GM21786 (cell line): ENCODE results near the gene DLL4.

Experiments
- ATAC-seq: cut with Tn5 transposase; IDR thresholded peaks from one replicate; pipeline ENCODE4 v1.9.1; 2021; ENCODE audit not compliant: unreplicated experiment

Gene DLL4

DNA sequence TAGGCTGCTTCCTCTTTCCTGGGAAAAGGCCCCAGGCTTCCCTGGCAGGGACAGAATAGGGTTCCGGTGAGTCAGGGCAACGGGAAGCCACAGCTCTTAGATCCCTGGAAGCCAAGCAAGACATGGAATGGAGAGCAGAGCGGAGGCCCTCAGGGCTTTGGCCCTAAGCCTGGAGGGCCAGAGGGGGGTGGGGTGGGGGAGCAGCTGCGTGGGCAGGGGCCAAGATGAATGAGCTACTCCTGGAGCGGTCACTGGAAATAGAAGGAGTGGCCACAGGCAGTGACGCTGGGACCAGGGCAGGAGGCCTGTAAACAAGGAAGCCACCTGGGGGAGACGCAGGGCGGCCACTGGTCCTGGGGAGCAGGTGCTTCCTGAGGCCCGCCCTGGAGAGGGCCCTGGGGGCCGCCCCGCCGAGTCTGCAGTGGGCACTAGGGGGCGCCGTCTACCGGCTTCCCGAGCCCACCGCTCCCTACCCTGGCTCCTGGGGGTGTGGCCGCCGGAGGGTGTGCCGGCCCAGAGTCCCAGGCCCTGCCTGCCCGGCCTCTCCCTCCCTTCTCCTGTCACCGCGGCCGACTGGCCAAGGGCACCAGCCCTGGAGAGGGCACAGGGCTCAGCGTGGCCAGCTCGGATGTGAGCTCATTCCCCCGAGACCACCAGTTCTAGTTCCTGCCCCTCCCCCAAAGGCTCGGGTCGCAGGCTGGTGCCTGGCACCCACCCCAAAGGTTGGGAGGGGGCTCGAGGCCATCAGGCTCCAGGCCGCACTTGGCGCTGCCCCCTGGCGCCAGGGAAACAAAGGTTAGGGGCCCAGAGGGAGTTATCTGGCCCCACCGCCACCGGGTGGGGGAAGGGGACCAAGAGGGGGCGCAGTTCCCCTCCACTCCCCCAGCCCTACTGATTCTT lies 22.8 kb upstream of the DLL4 start:
- peak; percentile 76 for ATAC-seq

- no peak for ATAC-seq
These were observed 21.9 kb upstream of the DLL4 start for GRCh38 chr15:40906991-40907802.

DNA sequence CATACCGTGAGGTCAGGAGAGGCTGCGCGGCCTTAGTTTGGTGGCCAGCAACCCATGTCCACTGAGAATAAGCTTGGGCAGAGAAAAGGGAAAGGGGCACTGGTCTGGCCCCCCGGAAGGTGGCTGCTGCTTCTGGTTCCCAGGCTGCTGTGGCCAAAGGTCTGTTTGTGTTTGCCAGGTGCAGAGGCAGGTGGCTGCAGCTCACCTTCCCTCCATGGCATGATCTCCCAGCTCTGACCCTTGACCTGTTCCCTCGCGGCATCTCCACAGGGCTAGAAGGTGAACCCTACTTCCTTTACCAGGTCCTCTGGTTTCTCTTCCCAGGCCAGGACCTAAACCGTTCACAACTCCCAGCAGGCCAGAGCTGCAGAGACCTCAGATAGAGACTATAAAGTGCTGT lies 21.0 kb upstream of the DLL4 start:
- no peak for ATAC-seq

- no peak for ATAC-seq
These were observed 19.2 kb upstream of the DLL4 start for GRCh38 chr15:40909662-40910630.

- no peak for ATAC-seq
These were observed 18.0 kb upstream of the DLL4 start for GRCh38 chr15:40911141-40911540.

- no peak for ATAC-seq
These were observed 17.4 kb upstream of the DLL4 start for GRCh38 chr15:40911693-40912092.

DNA sequence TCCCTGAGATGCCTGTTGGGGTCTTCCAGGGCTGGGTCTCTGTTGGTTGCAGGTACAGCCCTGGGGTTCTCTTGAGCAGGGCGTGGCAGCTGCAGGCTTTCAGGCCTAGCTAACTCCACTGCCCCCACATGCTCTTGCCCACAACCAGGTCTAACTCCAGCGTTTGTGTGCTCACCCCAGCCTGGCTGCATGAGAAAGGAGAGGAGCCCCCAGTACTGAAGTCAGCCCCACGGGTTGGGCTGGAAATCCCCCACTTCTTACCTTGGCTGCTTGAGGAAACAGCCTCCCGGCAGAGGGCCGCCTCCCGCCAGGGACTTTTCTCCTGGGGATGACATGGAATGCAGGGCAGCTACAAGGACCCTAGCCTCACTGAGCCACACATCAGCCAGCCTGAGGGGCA lies 16.7 kb upstream of the DLL4 start:
- ATAC-seq, result no peak

GRCh38 chr15:40914013-40914412 lies 15.1 kb upstream of the DLL4 start:
- ATAC-seq, result no peak

DNA sequence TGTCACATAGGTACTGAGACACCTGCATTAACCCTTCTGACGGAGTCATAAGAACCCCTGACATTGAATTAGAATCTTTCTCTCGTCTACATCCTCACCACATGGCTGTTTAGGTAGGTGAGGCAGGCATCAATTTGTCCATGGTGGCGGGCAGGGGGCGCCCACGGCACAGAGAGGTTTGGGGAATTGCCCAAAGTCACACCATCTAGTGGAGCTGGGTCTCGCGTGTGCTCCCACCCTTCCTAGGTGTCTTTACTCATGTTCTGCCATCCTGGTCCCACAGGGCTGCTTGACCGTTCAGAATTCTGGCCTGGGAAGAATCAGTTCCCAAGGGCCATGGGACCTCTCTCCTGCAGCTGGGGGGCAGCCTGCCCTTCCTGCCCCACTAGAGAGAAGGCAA lies 14.7 kb upstream of the DLL4 start:
- ATAC-seq, result no peak

GRCh38 chr15:40915116-40915661 lies 14.0 kb upstream of the DLL4 start:
- ATAC-seq, result no peak

DNA sequence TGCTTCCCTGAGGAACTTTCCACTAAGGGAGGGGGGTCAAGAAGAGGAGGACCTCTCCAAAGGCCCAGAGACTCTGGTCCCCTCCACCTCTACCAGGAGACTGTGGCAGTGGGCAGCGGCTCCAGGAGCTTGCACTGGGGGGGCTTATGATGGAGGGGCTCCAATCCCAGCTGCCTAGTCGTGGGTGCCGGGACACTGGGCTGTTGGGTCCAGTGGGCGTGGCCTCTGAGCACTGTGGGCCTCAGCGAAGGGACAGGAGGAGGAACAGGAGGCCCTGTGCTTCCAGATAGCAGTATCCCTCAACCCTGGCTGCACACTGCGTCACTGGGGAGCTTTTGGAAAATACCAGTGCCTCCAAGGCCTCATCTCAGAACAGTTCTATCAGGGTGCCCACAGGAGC lies 13.5 kb upstream of the DLL4 start:
- no peak for ATAC-seq

- ATAC-seq, result no peak
These were observed 11.6 kb upstream of the DLL4 start for GRCh38 chr15:40917585-40917984.

GRCh38 chr15:40918146-40918798 lies 10.9 kb upstream of the DLL4 start:
- ATAC-seq, result no peak

- ATAC-seq, result no peak
These were observed 10.2 kb upstream of the DLL4 start for GRCh38 chr15:40918799-40919392.

GRCh38 chr15:40921949-40922607 lies 7.1 kb upstream of the DLL4 start:
- no peak for ATAC-seq

GRCh38 chr15:40922608-40923005 lies 6.5 kb upstream of the DLL4 start:
- no peak for ATAC-seq

- no peak for ATAC-seq
These were observed 5.6 kb upstream of the DLL4 start for GRCh38 chr15:40923551-40923950.

DNA sequence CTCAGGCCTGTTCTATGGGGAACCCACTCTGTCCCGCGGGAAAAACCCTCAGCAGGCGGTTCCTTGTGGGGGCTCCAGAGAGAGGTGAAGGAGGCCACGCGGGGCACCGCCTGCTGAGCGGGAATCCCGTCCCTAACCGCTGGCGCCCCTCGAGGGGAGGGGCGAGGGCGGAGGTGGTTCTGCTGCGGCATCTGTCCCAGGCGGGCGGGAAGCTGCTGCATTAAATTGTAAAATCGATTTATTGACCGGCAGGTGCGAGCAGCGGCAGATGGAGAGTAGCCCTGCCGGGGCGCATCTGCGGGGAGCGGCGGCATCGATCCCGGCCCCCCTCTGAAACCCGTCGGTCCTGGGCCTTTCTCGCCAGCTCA lies 3.7 kb upstream of the DLL4 start:
- ATAC-seq, result no peak
